ENCODE data around the gene SFT2D1. TPM values are rescaled to one million over a fixed set of nuclear protein-coding genes. Genes with fewer than 3 reads are reported as not detected.

SFT2D1 gene
- total RNA-seq, 1 experiment from 2014 or later, result 65.6 TPM

DNA sequence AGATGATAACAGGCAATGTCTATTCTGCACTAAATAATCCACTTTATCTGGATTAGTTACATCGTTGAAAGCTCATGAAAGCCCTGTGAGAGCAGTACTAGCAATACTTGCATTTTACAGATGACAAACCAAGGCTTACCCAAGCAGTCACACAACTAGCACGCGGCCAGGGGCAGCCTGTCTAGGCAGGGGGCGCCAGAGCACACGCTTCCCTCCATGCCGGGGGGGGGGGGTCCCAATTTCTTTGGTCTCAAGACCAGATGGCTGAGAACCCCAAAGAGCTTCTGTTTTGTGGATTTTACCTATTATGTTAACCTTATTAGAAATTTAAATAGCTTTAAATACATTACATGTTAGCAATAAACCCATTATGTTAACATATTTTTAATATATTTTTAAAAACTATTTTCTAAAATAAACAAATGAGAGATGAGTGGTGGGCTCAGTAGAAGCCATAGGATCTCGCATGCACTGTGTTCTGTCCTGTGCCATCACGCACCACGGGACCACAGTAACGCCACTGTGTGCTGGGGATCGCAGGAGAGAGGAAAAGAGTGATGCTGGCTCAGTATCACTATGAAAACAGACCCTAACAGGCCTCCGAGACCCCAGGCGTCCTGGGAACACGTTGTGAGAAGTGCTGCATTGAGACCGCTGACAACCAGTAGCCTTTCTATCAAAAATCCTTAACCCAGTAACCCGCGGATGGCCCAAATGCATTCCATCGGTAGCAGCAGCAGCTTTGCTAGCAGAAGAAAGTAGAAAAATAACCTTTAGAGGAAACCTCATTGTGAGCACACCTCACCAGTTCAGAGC is 28.9 kb downstream of the SFT2D1 start (continued):
- TF ChIP-seq, protein P1, sequence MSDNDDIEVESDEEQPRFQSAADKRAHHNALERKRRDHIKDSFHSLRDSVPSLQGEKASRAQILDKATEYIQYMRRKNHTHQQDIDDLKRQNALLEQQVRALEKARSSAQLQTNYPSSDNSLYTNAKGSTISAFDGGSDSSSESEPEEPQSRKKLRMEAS (IDR thresholded peaks at IDR 0.05), result peak; percentile 92
- TF ChIP-seq YY1 (IDR thresholded peaks at IDR 0.05; ENCODE audit: extremely low read depth, insufficient replicate concordance, low read depth, low read length), result peak; percentile 50
- TF ChIP-seq POLR2A (IDR thresholded peaks at IDR 0.05; ENCODE audit: borderline replicate concordance, extremely low read depth, insufficient read depth, insufficient read length), result no peak

DNA sequence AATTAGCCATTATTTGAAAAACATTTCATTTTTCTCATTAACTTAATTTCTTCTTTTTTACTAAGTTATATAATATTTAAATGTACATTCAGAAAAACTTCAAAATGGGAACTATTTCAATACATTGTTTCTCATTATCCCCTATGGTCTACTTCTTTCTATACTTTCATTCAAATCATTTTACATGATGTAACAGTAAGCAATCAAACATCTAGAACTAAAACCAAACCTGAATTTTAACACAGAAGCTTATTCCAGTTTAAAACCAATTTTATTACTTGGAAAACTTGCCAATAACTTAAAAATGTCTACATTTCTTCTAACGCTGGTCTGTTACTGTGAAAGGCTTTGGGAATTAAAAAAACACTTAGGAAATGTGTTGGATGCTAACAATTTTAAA is 29.5 kb downstream of the SFT2D1 start:
- ChIA-PET POLR2A (no interaction called here), RAD21 (ENCODE audit: low non-redundant PET in 1 of 2, low total read pairs in 2 of 2, uncharacterized antibody in 2 of 2, unreplicated experiment in 2 of 2) (interaction anchor here in 1 of 2 experiments (1.7 kb wide), 1 partner anchor 88 kb away, joined by 7 read pairs; no protein-coding TSS in a partner anchor), CTCF (interaction anchor here (0.9 to 1.5 kb wide), 6 partner anchors 10 to 88 kb away, joined by 3 to 12 read pairs (median 4); partner anchors contain the start of gene SFT2D1)
- peaks cover 0 to 3% of the 10 kb centered on the region in 2 experiments; a peak in 1 of 4 replicates for H3K4me1 ChIP-seq (ENCODE audit: control insufficient read depth in 1 of 2, insufficient read depth in 2 of 2, low read length in 2 of 2)
- peak overlapping the region; percentile 63 for H2AFZ ChIP-seq (ENCODE audit: low read depth, low read length, poor library complexity, severe bottlenecking)
- H3K36me3 ChIP-seq (ENCODE audit: control insufficient read depth in 1 of 2, insufficient read depth in 2 of 2, low read length in 2 of 2), result no peaks in the 10 kb centered on the region
- H3K79me2 ChIP-seq (ENCODE audit: insufficient read depth, low read length), result no peaks in the 10 kb centered on the region
- H3K27ac ChIP-seq (ENCODE audit: low read depth, low read length), result no peak overlapping the region
- H3K9me3 ChIP-seq (ENCODE audit: control insufficient read depth in 1 of 2, insufficient read depth in 1 of 2, low read depth in 1 of 2, low read length in 2 of 2), result no peaks in the 10 kb centered on the region
- no peak for DNase-seq (ENCODE audit: low read depth, low spot score)
- TF ChIP-seq CBX3 (IDR thresholded peaks at IDR 0.05; ENCODE audit: low read depth), result no peak
- no peak for TF ChIP-seq JUND (IDR thresholded peaks at IDR 0.05)
- TF ChIP-seq, protein P1 (IDR thresholded peaks at IDR 0.05), result no peak
- no peak for TF ChIP-seq SP1 (IDR thresholded peaks at IDR 0.05; ENCODE audit: low read depth)
- no peak for TF ChIP-seq ZFX (IDR thresholded peaks at IDR 0.05)
- TF ChIP-seq TCF7L2 (IDR thresholded peaks at IDR 0.05; ENCODE audit: borderline replicate concordance, extremely low read depth, insufficient read depth, insufficient read length), result no peak
- no peak for TF ChIP-seq EGR1 (IDR thresholded peaks at IDR 0.05; ENCODE audit: low read depth)
- TF ChIP-seq EZH2 (IDR thresholded peaks at IDR 0.05), result no peak
- no peak for TF ChIP-seq POLR2AphosphoS5 (IDR thresholded peaks at IDR 0.05; ENCODE audit: low read depth, low read length)
- TF ChIP-seq ZBTB33 (IDR thresholded peaks at IDR 0.05; ENCODE audit: extremely low read depth, insufficient replicate concordance, low read length), result no peak
- no peak for TF ChIP-seq FOSL1 (IDR thresholded peaks at IDR 0.05; ENCODE audit: low read depth)
- no peak for TF ChIP-seq ELF1 (IDR thresholded peaks at IDR 0.05; ENCODE audit: borderline replicate concordance, low read depth)
- no peak for TF ChIP-seq REST (IDR thresholded peaks at IDR 0.05; ENCODE audit: low read depth)
- H3K27me3 ChIP-seq (ENCODE audit: insufficient read depth, low read length), result no peaks in the 10 kb centered on the region
- H3K9ac ChIP-seq (ENCODE audit: low read length), result no peak overlapping the region
- intact Hi-C loops (cut with micrococcal nuclease), result loop anchor here (1.0 to 2.0 kb wide), 2 partner anchors 70 to 88 kb away; partner anchors contain the start of gene MPC1
- no TSS peak for BruUV-seq (replicated peaks)
- H4K20me1 ChIP-seq (ENCODE audit: insufficient read depth), result no peaks in the 10 kb centered on the region
- no peak overlapping the region for H3K4me3 ChIP-seq (replicated peaks in 1 of 2; ENCODE audit: low read depth in 1 of 2, low read length in 2 of 2)
- ATAC-seq, result no peak
- no peak overlapping the region for H3K4me2 ChIP-seq (ENCODE audit: low read length)
- no peaks in the 10 kb centered on the region for H3K9me2 ChIP-seq (ENCODE audit: insufficient read depth)

Measured in HCT116 (cell line).